Endothelial cell of umbilical vein (primary cell): Measurements from ENCODE around the gene KIF27. TPM values are rescaled to one million over a fixed set of nuclear protein-coding genes. Genes with fewer than 3 reads are reported as not detected.

Source experiments
- BruUV-seq: library from RNA; stranded (reverse); fragments of 400-500 nt; replicated peaks from 2 replicates; lab custom pipeline; 2021; lab: Mats Ljungman, UMichigan
- CTCF ChIA-PET: fragments of 300-600, 350-600 bp; sonication (Branson Sonifier 250); formaldehyde crosslinking; loops from one replicate; lab custom pipeline; 2021; ENCODE audit warnings: antibody characterized with exemption, inconsistent platforms; lab: Charles Lee
- POLR2A ChIA-PET: fragments of 300-600, 350-600 bp; sonication (Branson Sonifier 250); formaldehyde crosslinking; loops from one replicate; lab custom pipeline; 2021; ENCODE audit warnings: antibody characterized with exemption, inconsistent platforms; lab: Charles Lee
- DNase-seq: peaks from one replicate; pipeline ENCODE4 v3.0.0-alpha.2; 2011; ENCODE audit warnings: low read depth, low spot score
- FAIRE-seq: peaks from 2 replicates; lab custom pipeline; 2011; peaks lifted over from hg19 to GRCh38; lab: Jason Lieb, UNC
- H2AFZ ChIP-seq: 2 replicates; pipeline ENCODE4 v1.6.0; 2012; ENCODE audit warnings: low read depth, low read length, control low read depth, inconsistent platforms
- H3K27ac ChIP-seq: 2 replicates; pipeline ENCODE4 v1.5.1; 2011; ENCODE audit warnings: low read depth, mild to moderate bottlenecking, control low read depth, low read length, moderate library complexity; ENCODE audit not compliant: insufficient read depth
- H3K27me3 ChIP-seq, 2 experiments: 2 replicates each; pipeline versions ENCODE4 v1.6.0 to v1.6.1; 2011; ENCODE audit warnings: low read length in 2 of 2, mixed read lengths in 1 of 2; ENCODE audit not compliant: control insufficient read depth in 2 of 2, insufficient read depth in 2 of 2
- H3K36me3 ChIP-seq, 2 experiments: 2 replicates in 1 of 2; 3 replicates in 1 of 2; pipeline ENCODE4 v1.5.1; 2011; ENCODE audit warnings: low read length in 2 of 2, mild to moderate bottlenecking in 1 of 2, moderate library complexity in 1 of 2; ENCODE audit not compliant: control insufficient read depth in 2 of 2, insufficient read depth in 2 of 2; ENCODE audit errors: extremely low read depth in 1 of 2
- H3K4me1 ChIP-seq: 3 replicates; pipeline ENCODE4 v1.5.1; 2011; ENCODE audit warnings: mild to moderate bottlenecking, low read length; ENCODE audit not compliant: control insufficient read depth, insufficient read depth; ENCODE audit errors: extremely low read depth
- H3K4me2 ChIP-seq: 2 replicates; pipeline ENCODE4 v1.6.1; 2011; ENCODE audit warnings: low read length, control low read depth, mixed read lengths; ENCODE audit not compliant: insufficient read depth
- H3K4me3 ChIP-seq, 3 experiments: fragments of 200-600 bp in 1 of 3; sonication (generic), shearing (Covaris generic) in 1 of 3; replicated peaks in 1 of 3; 2 replicates each; pipeline ENCODE4 v1.5.1; 2011 to 2016; ENCODE audit warnings: control low read depth in 3 of 3, low read length in 3 of 3, mild to moderate bottlenecking in 2 of 3, inconsistent platforms in 1 of 3, low read depth in 1 of 3, moderate library complexity in 1 of 3; ENCODE audit not compliant: insufficient read depth in 1 of 3
- H3K79me2 ChIP-seq: 2 replicates; pipeline ENCODE4 v1.6.0; 2012; ENCODE audit warnings: low read length, inconsistent platforms; ENCODE audit not compliant: control insufficient read depth, insufficient read depth
- H3K9ac ChIP-seq: replicated peaks from 2 replicates; pipeline ENCODE3; 2011; ENCODE audit warnings: low read length, control low read depth; ENCODE audit not compliant: insufficient read depth; ENCODE audit errors: extremely low read depth
- H3K9me1 ChIP-seq: replicated peaks from 3 replicates; pipeline ENCODE4 v1.6.0; 2011; ENCODE audit warnings: mild to moderate bottlenecking, low read length; ENCODE audit not compliant: control insufficient read depth, insufficient read depth; ENCODE audit errors: extremely low read depth
- H3K9me3 ChIP-seq: replicated peaks from 2 replicates; pipeline ENCODE4 v1.5.1; 2012; ENCODE audit warnings: low read length, inconsistent platforms; ENCODE audit not compliant: control insufficient read depth, insufficient read depth
- H4K20me1 ChIP-seq: replicated peaks from 2 replicates; pipeline ENCODE3; 2011; ENCODE audit warnings: mild to moderate bottlenecking, low read length; ENCODE audit not compliant: control insufficient read depth, insufficient read depth; ENCODE audit errors: extremely low read depth
- EZH2 ChIP-seq: IDR thresholded peaks from 2 replicates; pipeline ENCODE4 v1.6.1; 2012; ENCODE audit warnings: borderline replicate concordance, low read depth, mild to moderate bottlenecking, moderate library complexity, low read length, inconsistent platforms; ENCODE audit not compliant: severe bottlenecking
- FOS ChIP-seq: IDR thresholded peaks from 2 replicates; pipeline ENCODE4 v1.6.1; 2011; ENCODE audit warnings: mild to moderate bottlenecking, low read length, moderate library complexity, borderline replicate concordance; ENCODE audit not compliant: insufficient read depth
- GATA2 ChIP-seq: IDR thresholded peaks from 2 replicates; pipeline ENCODE4 v1.7.0; 2011; ENCODE audit warnings: low read depth, mild to moderate bottlenecking, moderate library complexity, mixed read lengths, low read length; ENCODE audit not compliant: insufficient read length, insufficient read depth
- JUN ChIP-seq: IDR thresholded peaks from 2 replicates; pipeline ENCODE4 v1.6.1; 2011; ENCODE audit warnings: borderline replicate concordance, low read depth; ENCODE audit not compliant: insufficient read length, insufficient read depth
- MYC ChIP-seq: IDR thresholded peaks from one replicate; pipeline ENCODE4 v1.6.1; 2011; ENCODE audit warnings: mild to moderate bottlenecking, low read depth, low read length
- POLR2A ChIP-seq: IDR thresholded peaks from 2 replicates; pipeline ENCODE4 v1.6.1; 2012; ENCODE audit warnings: low read depth, mild to moderate bottlenecking, control low read depth, low read length
- POLR2AphosphoS5 ChIP-seq: IDR thresholded peaks from 2 replicates; pipeline ENCODE4 v1.6.1; 2012; ENCODE audit warnings: low read depth, mild to moderate bottlenecking, control low read depth, low read length, moderate library complexity; ENCODE audit not compliant: insufficient read depth
- dilution Hi-C: fragments of 300-500 bp; cut with MboI; formaldehyde crosslinking; loops from one replicate; pipeline ENCODE4 v1.15.0; 2019; ENCODE audit warnings: low sequenced_read_pairs; ENCODE audit not compliant: extremely low pct_ligation_motif_present
- intact Hi-C: fragments of 100-400 bp; cut with micrococcal nuclease; formaldehyde crosslinking; loops from one replicate; pipeline ENCODE4 v1.10.0; 2022
- polyA plus RNA-seq, 4 experiments: library from polyadenylated mRNA; depleted of rRNA in 3 of 4; stranded (reverse) in 3 of 4; unstranded in 1 of 4; fragments of >200 nt; gene quantifications; 2 replicates each; pipeline versions ENCODE4 v1.2.1 to v1.2.3, GENCODE V29; 2011 to 2012; ENCODE audit warnings: missing spikeins in 1 of 4
- total RNA-seq: library from RNA; stranded (reverse); gene quantifications from 2 replicates; pipeline ENCODE4 v1.2.3, GENCODE V29; 2021
- TF ChIP-seq, protein P1 (sequence below): IDR thresholded peaks from 2 replicates; pipeline ENCODE4 v1.6.1; 2011; ENCODE audit not compliant: insufficient read depth, insufficient read length
- TF ChIP-seq, protein P2 (sequence below), 2 donors: IDR thresholded peaks; 1 replicate in 1 of 2; 2 replicates in 1 of 2; pipeline ENCODE4 v1.5.1; 2011; ENCODE audit warnings: low read length in 2 of 2, mild to moderate bottlenecking in 2 of 2, moderate library complexity in 2 of 2, control low read depth in 1 of 2, inconsistent platforms in 1 of 2, low read depth in 1 of 2; ENCODE audit not compliant: insufficient read depth in 1 of 2; ENCODE audit errors: extremely low read depth in 1 of 2

The KIF27 gene
- total and polyA plus RNA-seq, 2 donors (not counting 3 experiments of a cell fraction or from before 2014, with no cell fraction given), result 0.28 to 3.2 TPM

DNA sequence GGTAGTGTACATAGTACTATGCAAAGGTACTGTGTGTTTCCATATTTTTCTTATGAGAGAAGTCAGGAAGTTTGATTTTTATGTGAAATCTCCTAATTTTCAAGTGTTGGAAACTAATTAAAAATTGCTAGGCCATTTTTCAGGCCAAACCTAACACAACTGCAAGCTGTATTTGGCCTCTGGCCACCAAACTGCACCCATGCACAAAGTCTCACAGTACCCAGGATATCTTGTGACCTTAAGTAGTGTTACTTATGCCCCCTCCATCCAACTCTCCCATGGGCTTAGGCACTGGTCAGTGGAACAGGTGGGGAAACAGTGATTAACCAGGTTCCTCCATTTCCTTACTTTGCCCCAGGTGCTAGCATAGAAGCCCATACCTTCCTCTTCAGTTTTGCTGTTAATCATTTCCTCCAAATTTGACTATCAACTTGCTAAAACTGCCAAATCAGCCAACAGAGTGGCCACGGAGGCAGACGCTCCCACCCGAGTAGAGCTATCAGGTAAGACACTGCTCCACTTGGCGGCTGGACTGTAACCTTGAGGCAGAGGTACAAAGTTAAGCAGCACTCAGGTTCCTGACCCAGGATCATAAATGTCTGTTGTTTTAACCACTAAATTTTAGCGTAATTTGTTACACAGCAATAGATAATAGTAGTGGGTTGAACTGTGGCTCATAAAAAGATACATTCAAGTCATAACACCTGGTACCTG, 19.5 kb upstream of the KIF27 start:
- Histone ChIP-seq H3K9me3 (no peaks in the 10 kb centered on the region), H3K27me3 (no peaks in the 10 kb centered on the region), H3K36me3 (no peaks in the 10 kb centered on the region), H3K79me2 (no peaks in the 10 kb centered on the region), H3K9ac (no peak overlapping the region), H3K4me3 (no peak overlapping the region), H3K9me1 (no peaks in the 10 kb centered on the region), H3K27ac (no peak overlapping the region), H3K4me1 (no peaks in the 10 kb centered on the region), H3K4me2 (no peak overlapping the region), H2AFZ (no peak overlapping the region), H4K20me1 (no peaks in the 10 kb centered on the region)
- ChIA-PET POLR2A (no interaction called here), CTCF (interaction anchor here (1.0 to 6.5 kb wide), 4 partner anchors 9 to 374 kb away, joined by 3 to 54 read pairs (median 6); no protein-coding TSS in a partner anchor)
- dilution Hi-C loops (no loop called here), intact Hi-C loops (no loop called here)
- no peak for FAIRE-seq
- DNase-seq, result no peak
- TF ChIP-seq, protein P1, sequence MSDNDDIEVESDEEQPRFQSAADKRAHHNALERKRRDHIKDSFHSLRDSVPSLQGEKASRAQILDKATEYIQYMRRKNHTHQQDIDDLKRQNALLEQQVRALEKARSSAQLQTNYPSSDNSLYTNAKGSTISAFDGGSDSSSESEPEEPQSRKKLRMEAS, result no peak
- TF ChIP-seq FOS, result no peak
- no peak for TF ChIP-seq MYC
- TF ChIP-seq GATA2, result no peak
- TF ChIP-seq JUN, result no peak
- TF ChIP-seq, protein P2, sequence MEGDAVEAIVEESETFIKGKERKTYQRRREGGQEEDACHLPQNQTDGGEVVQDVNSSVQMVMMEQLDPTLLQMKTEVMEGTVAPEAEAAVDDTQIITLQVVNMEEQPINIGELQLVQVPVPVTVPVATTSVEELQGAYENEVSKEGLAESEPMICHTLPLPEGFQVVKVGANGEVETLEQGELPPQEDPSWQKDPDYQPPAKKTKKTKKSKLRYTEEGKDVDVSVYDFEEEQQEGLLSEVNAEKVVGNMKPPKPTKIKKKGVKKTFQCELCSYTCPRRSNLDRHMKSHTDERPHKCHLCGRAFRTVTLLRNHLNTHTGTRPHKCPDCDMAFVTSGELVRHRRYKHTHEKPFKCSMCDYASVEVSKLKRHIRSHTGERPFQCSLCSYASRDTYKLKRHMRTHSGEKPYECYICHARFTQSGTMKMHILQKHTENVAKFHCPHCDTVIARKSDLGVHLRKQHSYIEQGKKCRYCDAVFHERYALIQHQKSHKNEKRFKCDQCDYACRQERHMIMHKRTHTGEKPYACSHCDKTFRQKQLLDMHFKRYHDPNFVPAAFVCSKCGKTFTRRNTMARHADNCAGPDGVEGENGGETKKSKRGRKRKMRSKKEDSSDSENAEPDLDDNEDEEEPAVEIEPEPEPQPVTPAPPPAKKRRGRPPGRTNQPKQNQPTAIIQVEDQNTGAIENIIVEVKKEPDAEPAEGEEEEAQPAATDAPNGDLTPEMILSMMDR (IDR thresholded peaks at IDR 0.05; ENCODE audit: extremely low read depth in 1 of 2, insufficient read depth in 1 of 2, low read depth in 1 of 2, low read length in 2 of 2), result no peak
- TF ChIP-seq POLR2AphosphoS5, result no peak
- TF ChIP-seq POLR2A, result no peak
- no peak for TF ChIP-seq EZH2
- no TSS peak for BruUV-seq
